NCI-H2081 treated with DMSO at 0.1 percent for 48 hours (cell line): Measurements from ENCODE around the gene MROH2A.

ENCODE experiments used
- DNase-seq: peaks from one replicate; lab custom pipeline; 2025; lab: John Stamatoyannopoulos, UW

MROH2A gene

DNA sequence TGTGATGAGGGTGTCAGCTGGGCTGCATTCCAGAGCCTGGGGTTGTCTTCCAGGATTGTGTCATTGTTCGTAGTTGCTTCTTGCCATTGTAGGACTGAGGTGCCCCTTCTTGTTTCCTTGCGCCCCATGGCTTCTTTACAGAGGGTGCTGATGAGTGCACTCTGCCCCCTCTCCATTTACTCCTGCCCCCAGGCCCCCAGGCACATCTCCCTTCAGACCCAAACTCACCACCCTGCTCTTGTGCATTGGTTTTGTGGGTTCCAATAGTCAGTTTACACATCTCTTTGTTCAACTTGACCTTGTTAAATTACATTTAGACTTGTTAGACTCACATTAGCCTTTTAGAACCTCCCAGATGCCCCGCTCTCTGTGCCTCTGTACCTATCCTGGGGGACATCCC is 43.1 kb downstream of the MROH2A start:
- no peak for DNase-seq

- no peak for DNase-seq
Measured at GRCh38 chr2:233821709-233822100, 43.6 kb downstream of the MROH2A start.

GRCh38 chr2:233822101-233822771 is 44.1 kb downstream of the MROH2A start:
- no peak for DNase-seq

- no peak for DNase-seq
Measured at GRCh38 chr2:233822781-233823730, 44.9 kb downstream of the MROH2A start.

DNA sequence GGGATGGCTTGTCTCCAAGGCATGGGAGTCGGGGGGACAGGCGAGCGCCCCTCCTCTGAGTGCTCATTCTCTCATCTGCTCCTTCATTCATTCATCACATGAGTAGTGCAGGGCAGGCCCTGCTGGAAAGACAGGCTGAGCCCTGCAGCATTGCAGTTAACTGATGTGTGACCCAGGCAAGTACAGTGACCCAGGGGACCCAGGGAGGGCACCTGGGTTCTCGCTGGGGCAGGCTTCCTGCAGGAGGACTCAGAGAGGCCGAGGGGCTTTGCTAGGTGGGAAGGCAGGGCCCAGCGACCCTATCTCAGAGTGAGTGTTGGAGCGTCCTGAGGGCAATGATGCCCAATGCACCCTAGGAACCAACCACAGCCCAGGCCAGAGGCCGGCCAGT is 45.6 kb downstream of the MROH2A start:
- DNase-seq, result no peak

- no peak for DNase-seq
Measured at GRCh38 chr2:233824373-233824772, 46.2 kb downstream of the MROH2A start.

DNA sequence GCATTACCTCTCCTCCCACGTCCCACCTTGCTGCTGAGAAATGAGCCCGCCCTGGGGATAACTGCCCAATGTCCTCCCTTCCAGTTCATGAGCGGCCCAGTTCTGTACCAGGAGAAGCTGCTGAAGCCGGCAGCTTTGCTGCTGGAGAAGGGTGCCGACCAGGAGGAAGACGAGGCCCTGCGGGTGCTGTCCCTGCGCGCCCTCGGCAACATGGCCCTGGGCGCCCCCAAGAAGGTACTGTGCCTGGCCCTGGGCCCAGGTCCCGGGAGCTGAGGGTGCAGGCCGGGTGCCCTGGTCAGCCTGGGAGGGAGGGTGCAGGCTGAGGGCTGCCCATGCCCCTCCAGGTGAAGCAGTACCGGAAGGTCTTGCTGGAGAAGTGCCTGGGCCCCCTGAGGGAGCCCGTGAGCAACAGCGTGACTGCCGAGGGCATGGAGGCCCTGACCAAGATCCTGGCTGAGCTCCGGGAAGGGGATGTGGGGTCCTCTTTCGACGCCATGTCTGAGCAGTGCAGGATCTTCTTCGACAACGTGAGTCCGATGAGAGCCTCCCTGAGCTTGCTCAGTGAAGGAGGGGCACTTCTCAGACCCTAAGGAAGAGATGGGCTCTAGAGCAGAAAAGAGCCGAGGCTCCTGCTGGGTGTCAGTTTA is 50.5 kb downstream of the MROH2A start:
- DNase-seq, result no peak

- no peak for DNase-seq
Measured at GRCh38 chr2:233829193-233830110, 51.3 kb downstream of the MROH2A start.

DNA sequence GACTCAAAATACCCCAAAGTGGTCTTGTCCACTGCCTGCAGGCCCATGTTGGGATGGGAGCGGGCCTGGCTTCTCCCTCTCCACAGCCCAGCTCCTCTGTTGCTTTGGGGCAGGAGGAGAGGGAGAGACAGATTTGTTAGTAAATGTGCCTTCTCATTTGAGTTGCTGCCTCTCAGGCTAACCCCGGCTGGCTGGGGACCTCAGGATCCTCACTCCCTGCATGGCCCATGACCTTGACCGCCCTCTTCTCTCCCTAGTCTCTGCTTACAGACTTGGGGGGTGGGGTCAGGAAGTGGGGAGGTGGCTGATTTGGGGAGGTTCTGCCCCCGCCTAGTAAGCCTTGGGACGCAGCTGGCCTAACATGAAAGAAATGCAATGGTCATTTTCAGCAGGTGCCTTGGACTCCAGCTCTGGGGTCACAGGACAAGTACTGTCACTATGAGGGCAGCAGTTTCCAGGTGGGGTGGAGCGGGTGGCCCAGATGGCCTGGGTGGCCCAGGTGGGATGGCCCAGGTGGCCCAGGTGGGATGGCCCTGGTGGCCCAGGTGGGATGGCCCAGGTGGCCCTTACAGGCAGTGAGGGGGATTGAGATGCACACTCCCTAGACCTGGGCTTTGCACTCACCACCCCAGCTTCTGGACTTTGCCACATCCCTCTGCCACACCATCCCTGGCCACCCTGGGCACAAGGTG is 52.1 kb downstream of the MROH2A start:
- no peak for DNase-seq

DNA sequence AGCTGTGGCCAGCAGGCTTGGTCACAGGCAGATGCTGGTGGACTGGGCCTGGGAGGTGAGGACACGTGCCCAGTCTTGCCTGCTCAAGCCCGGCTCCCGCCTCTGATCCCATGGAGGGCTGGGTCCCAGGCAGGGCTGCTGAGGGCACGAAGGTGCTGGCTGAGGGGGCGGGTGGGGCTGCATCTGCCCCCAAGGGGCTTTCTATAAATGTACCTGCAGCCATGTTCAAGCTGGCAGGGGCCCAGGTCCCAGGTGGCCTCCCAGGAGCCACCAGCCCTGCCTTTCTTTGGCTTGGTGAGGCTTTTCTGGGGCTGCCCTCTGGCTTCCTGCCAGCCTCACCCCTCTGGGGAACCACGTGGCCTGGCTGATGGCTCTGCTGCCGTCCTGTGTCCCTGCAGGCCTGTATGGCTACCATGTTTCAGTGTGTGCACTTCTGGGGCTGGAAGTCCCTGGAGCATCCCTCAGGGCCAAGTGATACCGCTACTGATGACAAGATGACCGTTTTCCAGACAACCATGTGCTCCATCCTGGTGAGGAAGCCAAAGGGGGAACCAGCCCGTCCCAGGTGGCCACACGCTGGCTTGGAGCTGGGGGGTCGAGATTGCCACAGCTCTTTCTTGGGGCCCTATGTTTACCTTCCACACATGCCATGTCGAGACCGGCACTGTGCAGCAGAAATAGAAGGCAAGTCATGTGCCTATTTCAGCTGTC is 53.0 kb downstream of the MROH2A start:
- DNase-seq, result no peak

- DNase-seq, result no peak
Measured at GRCh38 chr2:233831861-233832260, 53.7 kb downstream of the MROH2A start.

GRCh38 chr2:233832414-233832813 is 54.3 kb downstream of the MROH2A start:
- no peak for DNase-seq

GRCh38 chr2:233832869-233833311 is 54.8 kb downstream of the MROH2A start:
- no peak for DNase-seq

GRCh38 chr2:233833345-233833744 is 55.2 kb downstream of the MROH2A start:
- no peak for DNase-seq

DNA sequence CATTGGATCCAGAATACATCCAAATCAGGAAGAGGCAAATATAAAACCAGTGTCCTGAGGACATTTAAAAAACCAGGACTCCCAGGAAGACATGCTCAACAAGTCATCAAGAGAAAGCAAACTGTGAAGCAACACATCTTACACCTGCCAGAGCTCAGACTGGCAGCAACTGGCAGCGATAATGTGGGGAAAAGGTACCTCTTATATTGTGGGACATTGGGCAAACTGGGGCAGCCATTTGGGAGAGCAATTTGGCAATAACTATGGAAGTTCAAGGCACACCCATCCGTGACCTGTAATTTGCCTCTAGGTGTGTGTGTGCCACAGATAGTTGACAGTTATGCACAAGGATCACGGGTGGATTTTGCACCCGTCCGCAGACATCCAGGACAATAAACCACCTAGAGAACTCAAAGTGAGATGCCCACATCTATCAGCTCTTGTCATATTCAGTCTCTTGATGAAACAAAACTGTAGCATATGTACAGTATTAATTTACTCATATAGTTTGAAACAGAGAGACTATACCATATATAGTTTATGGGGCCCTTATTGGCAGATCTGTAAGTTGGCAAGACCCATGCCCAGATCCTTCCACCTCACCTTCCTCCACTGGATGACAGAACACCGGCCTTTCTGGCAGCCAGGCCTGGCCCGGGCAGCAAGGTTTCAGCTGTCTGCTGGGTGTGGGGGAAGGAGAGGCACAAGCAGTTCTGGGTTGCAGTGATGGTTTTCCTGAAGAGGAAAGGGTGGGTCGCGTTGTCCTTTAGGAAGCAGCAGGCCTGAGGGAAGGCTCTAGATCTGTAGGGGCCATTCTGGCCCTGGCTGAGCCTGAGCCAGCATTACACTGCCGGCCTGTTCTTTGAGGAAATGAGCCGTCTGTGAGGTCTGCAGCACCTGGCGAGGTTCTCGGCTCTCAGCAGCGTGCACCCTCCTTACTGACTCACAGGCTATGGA is 57.4 kb downstream of the MROH2A start:
- DNase-seq, result no peak

- no peak for DNase-seq
Measured at GRCh38 chr2:233836359-233836758, 58.2 kb downstream of the MROH2A start.

DNA sequence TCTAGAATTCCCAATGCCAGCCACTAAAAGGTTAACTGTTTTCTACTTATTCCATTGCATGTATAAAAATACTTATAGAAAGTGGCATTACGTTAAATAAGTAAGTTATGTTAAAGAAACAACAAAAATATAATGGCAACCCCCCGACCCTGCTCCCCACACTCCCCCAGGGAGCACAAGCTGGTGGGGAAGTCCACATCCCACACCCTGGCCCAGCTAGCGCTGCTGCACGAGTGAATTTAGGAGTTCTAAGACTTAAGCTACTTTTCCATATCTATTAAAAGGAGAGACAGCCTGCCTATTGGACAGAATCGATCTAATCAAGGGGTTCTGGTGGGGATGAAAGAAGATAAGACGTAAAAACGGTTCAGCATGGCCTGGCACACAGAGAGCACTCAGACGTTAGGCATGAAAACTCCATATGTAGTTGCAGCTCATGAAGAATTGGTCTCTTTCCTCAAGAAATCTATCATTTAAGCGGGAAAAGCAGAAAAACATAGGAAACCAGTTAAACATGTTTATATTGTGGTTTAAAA is 59.6 kb downstream of the MROH2A start:
- no peak for DNase-seq

- DNase-seq, result no peak
Measured at GRCh38 chr2:233838251-233838650, 60.1 kb downstream of the MROH2A start.
